HG03469 (cell line): Measurements from ENCODE around the gene SGMS1.
A peak's percentile ranks its signal among the peaks of the same experiment; 100 is the strongest.

Experiments used
- ATAC-seq: cut with Tn5 transposase; IDR thresholded peaks from one replicate; pipeline ENCODE4 v1.9.1; 2021; ENCODE audit warnings: mild to moderate bottlenecking, moderate library complexity, moderate number of reproducible peaks; ENCODE audit not compliant: unreplicated experiment

SGMS1 gene

GRCh38 chr10:50613150-50613549, 10.6 kb downstream of the SGMS1 start:
- no peak for ATAC-seq

- ATAC-seq = no peak
Measured at GRCh38 chr10:50610368-50610767, 13.4 kb downstream of the SGMS1 start.

- no peak for ATAC-seq
Measured at GRCh38 chr10:50607356-50607925, 16.3 kb downstream of the SGMS1 start.

- ATAC-seq = no peak
Measured at GRCh38 chr10:50605951-50606270, 17.8 kb downstream of the SGMS1 start.

GRCh38 chr10:50605269-50605950, 18.3 kb downstream of the SGMS1 start:
- ATAC-seq = peak; percentile 74

GRCh38 chr10:50604809-50605208, 18.9 kb downstream of the SGMS1 start:
- no peak for ATAC-seq

GRCh38 chr10:50604049-50604640, 19.6 kb downstream of the SGMS1 start:
- ATAC-seq = peak; percentile 52

GRCh38 chr10:50603151-50603850, 20.5 kb downstream of the SGMS1 start:
- no peak for ATAC-seq

GRCh38 chr10:50601974-50602373, 21.8 kb downstream of the SGMS1 start:
- no peak for ATAC-seq

GRCh38 chr10:50600831-50601477, 22.8 kb downstream of the SGMS1 start:
- ATAC-seq = no peak

- ATAC-seq = no peak
Measured at GRCh38 chr10:50600286-50600685, 23.5 kb downstream of the SGMS1 start.

- no peak for ATAC-seq
Measured at GRCh38 chr10:50596897-50597296, 26.9 kb downstream of the SGMS1 start.

- ATAC-seq = no peak
Measured at GRCh38 chr10:50596456-50596855, 27.3 kb downstream of the SGMS1 start.

- no peak for ATAC-seq
Measured at GRCh38 chr10:50595785-50596184, 28.0 kb downstream of the SGMS1 start.

- no peak for ATAC-seq
Measured at GRCh38 chr10:50593523-50594376, 30.0 kb downstream of the SGMS1 start.

- no peak for ATAC-seq
Measured at GRCh38 chr10:50592961-50593418, 30.8 kb downstream of the SGMS1 start.

- ATAC-seq = no peak
Measured at GRCh38 chr10:50590935-50591334, 32.8 kb downstream of the SGMS1 start.

GRCh38 chr10:50586740-50587088, 37.0 kb downstream of the SGMS1 start:
- no peak for ATAC-seq

- ATAC-seq = no peak
Measured at GRCh38 chr10:50585921-50586739, 37.6 kb downstream of the SGMS1 start.
